DMS114 treated with DMSO at 0.1 percent for 48 hours (cell line): ENCODE data around the gene RPN2.
"Not testable (repeated sequence)": the region's sequence is repeated elsewhere in the genome, so short reads cannot be mapped to it uniquely, and the experiment has no call there.

Experiments
- DNase-seq: peaks from one replicate; lab custom pipeline; 2025; ENCODE audit not compliant: unreplicated experiment; lab: John Stamatoyannopoulos, UW

Gene RPN2

DNA sequence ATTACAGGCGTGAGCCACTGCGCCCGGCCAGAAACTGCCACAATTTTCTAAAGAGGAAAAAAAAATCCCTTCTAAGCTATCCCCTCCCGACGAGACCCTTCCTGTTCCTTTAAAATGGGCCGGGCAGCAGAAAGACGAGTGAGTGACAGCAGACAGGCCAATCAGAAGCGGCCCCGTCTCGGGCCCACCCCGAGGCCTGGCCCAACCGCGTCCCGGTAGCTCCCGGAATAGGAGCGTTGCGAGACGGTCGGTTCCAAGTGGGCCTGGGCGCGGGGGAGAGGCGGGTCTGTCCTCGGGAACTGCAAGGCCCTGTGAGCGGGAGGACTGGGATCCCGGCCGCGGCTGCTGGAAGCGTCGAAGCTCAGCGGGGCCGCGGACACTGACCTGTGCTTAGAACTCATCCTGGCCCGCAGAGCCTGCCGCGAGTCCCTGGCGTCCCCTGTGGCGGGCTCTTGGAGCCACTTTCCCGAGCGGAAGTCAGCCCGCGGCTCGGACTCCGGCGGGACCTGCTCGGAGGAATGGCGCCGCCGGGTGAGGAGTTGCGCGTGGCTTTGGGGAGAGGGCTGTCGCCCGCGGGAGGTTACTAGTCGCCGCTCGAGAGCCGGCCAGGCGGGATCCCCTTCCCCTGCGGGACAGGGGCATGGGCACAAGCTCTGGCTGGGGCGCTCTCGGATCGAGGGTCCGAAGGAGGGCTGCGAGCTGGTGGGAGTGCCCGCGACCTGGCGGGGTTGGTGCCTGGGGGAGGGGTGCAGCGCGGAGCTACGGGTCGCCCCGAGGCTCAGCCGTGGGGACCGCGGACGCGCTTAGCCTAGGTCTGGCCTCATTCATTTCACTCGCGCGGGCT is at the start of gene RPN2, which contains the start of gene MROH8:
TSS of gene RPN2 (plus strand) at position 492 of the 844 bp plus-strand sequence. CDS start at position 519, 27 bp downstream.
TSS of gene MROH8 (minus strand) at position 710 of the 844 bp plus-strand sequence.
- DNase-seq = peak; percentile 94

DNA sequence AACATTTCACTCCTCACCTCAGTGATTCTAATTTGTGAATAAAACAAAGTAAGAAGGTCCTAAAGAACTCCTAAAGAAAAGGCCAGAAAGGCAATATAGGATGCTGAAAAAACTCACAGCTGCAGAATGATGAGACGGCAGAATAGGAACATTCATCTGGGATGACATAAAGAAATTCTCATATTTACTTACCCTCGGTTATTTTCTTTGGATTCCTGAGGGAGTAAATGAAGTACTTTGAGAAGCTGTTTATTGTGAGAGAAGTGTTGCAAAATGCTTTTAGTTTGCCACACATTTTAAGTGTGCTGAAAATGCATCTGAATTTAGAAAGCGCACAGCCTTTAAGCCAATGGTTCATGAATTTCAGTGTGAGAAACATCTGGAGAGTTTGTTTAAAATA is 47.6 kb upstream of the RPN2 start:
- no peak for DNase-seq

- no peak for DNase-seq
Measured at GRCh38 chr20:37133952-37134351, 45.2 kb upstream of the RPN2 start.

- DNase-seq = no peak
Measured at GRCh38 chr20:37137547-37137946, 41.6 kb upstream of the RPN2 start.

- no peak for DNase-seq
Measured at GRCh38 chr20:37142708-37143107, 36.4 kb upstream of the RPN2 start.

- DNase-seq = no peak
Measured at GRCh38 chr20:37144856-37145404, 34.2 kb upstream of the RPN2 start.

GRCh38 chr20:37147250-37147649 is 31.9 kb upstream of the RPN2 start:
- no peak for DNase-seq

DNA sequence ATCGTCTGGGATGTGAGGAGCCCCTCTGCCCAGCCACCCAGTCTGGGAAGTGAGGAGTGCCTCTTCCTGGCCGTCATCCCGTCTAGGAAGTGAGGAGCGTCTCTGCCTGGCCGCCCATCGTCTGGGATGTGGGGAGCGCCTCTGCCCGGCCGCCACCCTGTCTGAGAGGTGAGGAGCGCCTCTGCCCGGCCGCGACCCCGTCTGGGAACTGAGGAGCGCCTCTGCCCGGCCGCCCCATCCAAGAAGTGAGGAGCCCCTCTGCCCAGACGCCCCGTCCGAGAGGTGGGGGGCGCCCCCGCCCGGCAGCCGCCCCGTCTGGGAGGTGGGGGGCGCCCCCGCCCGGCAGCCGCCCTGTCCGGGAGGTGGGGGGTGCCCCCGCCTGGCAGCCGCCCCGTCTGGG is 28.3 kb upstream of the RPN2 start:
- not testable (repeated sequence) for DNase-seq

DNA sequence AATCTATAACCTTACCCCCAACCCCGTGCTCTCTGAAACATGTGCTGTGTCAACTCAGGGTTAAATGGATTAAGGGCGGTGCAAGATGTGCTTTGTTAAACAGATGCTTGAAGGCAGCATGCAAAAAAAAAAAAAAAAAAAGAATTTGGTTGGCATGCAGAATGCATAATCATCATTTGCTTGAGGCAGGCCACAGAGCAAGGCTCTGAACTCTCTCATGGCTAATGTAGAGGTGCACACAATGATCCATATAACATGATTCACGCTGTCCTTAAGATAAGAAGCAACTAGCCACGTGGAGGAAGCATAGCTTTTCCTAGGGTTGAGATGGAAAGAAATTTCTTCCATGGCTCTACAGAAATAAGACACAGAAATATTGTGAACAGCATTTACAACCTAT is 27.6 kb upstream of the RPN2 start:
- no peak for DNase-seq

DNA sequence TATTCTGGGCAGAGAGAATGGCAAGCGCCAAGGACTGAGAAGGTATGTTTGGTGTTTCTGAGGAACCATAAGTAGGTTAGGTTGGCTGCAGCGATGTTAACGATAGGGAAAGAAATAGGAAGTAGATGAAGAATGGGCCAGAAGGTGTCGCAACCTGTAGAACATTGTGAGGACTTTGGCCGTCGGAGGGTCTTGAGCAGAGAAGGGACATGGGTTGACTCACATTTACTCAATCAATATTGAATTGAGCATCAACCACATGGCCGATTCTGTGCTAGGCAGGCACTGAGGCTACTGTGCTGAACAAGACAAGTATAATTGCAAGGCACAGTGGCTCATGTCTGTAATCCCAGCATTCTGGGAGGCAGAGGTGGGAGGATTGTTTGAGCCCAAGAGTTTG is 26.8 kb upstream of the RPN2 start:
- no peak for DNase-seq

GRCh38 chr20:37154684-37155298 is 24.3 kb upstream of the RPN2 start:
- DNase-seq = no peak

DNA sequence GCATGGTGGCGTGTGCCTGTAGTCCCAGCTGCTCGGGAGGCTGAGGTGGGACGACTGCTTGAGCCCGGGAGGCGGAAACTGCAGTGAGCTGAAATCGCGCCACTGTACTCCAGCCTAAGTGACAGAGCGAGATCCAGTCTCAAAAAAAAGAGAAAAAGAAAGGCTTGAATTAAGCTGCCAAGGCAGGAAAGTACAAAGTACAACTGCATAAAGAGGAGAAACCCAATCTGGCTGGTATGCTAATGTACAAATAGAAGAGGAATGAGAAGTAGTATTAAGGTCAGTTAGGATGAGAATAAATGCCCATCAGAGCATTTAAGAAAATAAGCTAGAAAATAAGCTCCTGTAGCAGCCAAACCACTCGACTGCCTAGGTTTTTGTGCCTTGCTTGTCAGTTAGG is 23.1 kb upstream of the RPN2 start:
- DNase-seq = no peak

- no peak for DNase-seq
Measured at GRCh38 chr20:37158248-37158647, 20.9 kb upstream of the RPN2 start.

DNA sequence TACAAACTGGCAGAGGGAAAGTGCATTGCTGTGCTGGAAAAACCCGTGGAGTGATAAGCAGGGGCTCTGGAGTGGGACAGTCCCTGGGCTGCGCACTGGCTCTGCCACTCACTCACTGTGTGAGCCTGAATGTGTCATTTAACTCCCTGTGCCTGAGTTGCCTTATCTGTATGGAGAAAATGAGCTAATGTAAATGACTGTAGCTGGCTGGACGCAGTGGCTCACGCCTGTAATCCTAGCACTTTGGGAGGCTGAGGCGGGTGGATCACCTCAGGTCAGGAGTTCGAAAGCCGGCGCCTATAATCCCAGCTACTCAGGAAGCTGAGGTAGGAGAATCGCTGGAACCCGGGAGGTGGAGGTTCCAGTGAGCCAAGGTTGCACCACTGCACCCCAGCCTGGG is 18.4 kb upstream of the RPN2 start:
- no peak for DNase-seq

- DNase-seq = no peak
Measured at GRCh38 chr20:37161830-37162549, 17.1 kb upstream of the RPN2 start.

GRCh38 chr20:37162646-37163045 is 16.5 kb upstream of the RPN2 start:
- DNase-seq = no peak

GRCh38 chr20:37163832-37164554 is 15.1 kb upstream of the RPN2 start:
- no peak for DNase-seq

DNA sequence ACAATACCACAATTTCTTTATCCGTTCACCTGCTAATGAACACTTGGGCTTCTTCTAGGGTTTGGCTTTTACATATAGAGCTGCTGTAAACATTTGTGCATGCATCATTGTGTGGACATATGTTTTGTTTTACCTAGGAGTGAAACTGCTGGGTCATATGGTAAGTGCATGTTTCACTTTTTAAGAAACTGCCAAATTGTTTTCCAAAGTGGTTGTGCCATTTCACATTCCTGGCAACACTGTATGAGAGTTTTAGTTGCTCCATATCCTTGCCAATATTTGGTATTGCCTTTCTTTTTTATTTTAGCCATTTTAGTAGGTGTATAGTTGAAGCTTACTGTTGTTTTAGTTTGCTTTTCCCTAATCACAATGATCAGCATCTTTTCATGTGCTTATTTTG is 14.1 kb upstream of the RPN2 start:
- no peak for DNase-seq

DNA sequence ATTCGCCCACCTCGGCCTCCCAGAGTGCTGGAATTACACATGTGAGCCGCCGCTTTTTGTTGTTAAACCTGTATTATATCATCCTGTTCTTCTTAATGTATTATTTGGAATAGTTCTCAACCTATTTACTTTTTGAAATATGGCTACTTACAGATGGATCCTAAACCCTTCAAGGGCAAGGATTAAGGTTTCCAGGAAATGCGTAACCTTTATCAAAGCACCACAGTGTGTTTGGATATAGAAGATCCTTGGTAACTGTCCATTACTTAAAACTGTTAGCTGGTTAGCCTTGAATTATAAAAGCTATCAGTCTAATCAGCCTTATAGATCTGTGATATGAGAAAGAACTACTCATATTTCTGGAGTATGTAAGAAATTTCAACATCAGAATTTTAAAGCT is 12.3 kb upstream of the RPN2 start:
- no peak for DNase-seq

GRCh38 chr20:37172836-37173235 is 6.3 kb upstream of the RPN2 start:
- no peak for DNase-seq
